ENCODE data around the gene DIAPH1.

The DIAPH1 gene

DNA sequence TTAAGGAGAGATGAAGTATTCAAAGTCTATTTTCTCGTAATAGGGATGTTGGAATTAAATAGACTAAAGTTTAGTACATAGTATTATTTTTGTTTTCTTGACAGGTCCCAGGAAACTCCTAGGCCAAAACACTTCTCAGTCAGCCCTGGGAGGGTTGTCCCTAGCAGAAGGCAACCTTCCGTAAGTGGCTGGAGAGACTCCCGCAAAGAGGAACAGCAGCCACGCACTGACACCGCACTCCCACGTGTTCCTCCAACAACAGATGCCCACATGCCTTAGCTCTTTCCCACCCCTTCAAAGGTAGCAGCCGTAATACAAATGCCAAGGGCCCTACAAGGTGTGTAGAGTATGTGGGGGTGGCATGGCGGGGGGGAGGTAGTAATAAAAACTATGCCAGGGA is 101.5 kb downstream of the DIAPH1 start:
- H3K9me2 ChIP-seq (replicated peaks; ENCODE audit: low read depth, low read length) = no peaks in the 10 kb centered on the region
- H2AFZ ChIP-seq (ENCODE audit: low read length) = no peak overlapping the region
- H3K4me1 ChIP-seq (ENCODE audit: insufficient read depth, low read length, poor library complexity, severe bottlenecking) = no peaks in the 10 kb centered on the region
- H3K9ac ChIP-seq (ENCODE audit: low read depth, low read length, poor library complexity, severe bottlenecking) = no peak overlapping the region
- no peaks in the 10 kb centered on the region for H3K9me3 ChIP-seq (ENCODE audit: insufficient read depth, low read depth, low read length)
- no peaks in the 10 kb centered on the region for H3K79me2 ChIP-seq (ENCODE audit: insufficient read depth, low read length)
- no peak overlapping the region for H3K4me2 ChIP-seq (ENCODE audit: low read depth, low read length, poor library complexity, severe bottlenecking)
- no peaks in the 10 kb centered on the region for H3F3A ChIP-seq (ENCODE audit: low read depth)
- no peak overlapping the region for H3K4me3 ChIP-seq (ENCODE audit: low read length, poor library complexity, severe bottlenecking)
- no peaks in the 10 kb centered on the region for H3K27me3 ChIP-seq (ENCODE audit: insufficient read depth, low read length, poor library complexity, severe bottlenecking)
- no peaks in the 10 kb centered on the region for H4K20me1 ChIP-seq (ENCODE audit: insufficient read depth, low read length, poor library complexity, severe bottlenecking)
- peaks cover 97% of the 10 kb centered on the region; the same call in 1 of the 2 replicates for H3K36me3 ChIP-seq (ENCODE audit: insufficient read depth, low read length)
- TF ChIP-seq, protein P1, sequence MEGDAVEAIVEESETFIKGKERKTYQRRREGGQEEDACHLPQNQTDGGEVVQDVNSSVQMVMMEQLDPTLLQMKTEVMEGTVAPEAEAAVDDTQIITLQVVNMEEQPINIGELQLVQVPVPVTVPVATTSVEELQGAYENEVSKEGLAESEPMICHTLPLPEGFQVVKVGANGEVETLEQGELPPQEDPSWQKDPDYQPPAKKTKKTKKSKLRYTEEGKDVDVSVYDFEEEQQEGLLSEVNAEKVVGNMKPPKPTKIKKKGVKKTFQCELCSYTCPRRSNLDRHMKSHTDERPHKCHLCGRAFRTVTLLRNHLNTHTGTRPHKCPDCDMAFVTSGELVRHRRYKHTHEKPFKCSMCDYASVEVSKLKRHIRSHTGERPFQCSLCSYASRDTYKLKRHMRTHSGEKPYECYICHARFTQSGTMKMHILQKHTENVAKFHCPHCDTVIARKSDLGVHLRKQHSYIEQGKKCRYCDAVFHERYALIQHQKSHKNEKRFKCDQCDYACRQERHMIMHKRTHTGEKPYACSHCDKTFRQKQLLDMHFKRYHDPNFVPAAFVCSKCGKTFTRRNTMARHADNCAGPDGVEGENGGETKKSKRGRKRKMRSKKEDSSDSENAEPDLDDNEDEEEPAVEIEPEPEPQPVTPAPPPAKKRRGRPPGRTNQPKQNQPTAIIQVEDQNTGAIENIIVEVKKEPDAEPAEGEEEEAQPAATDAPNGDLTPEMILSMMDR (conservative IDR thresholded peaks at IDR 0.05; ENCODE audit: low read length) = no peak
- TF ChIP-seq EZH2phosphoT487 (IDR thresholded peaks at IDR 0.05; ENCODE audit: borderline replicate concordance) = no peak

DNA sequence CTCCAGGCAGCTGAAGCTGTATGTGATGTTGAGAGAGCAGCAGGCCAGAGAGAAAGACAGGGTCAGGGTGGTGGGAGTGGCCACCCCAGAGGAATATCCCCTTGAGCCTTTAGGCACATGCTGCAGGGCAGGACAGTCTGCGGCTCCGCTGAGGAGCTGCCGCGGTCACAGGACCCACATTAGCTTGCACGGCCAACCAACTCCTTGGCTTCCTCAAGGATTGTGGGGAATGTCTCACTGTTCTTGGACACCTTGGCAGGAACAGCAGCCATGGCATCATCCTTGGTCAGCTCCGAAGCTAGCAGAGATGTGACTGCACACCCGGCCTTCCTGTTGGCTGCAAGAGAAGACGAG is 102.2 kb downstream of the DIAPH1 start:
- Histone ChIP-seq H4K20me1 (ENCODE audit: insufficient read depth, low read length, poor library complexity, severe bottlenecking) (no peaks in the 10 kb centered on the region), H3K9me2 (replicated peaks; ENCODE audit: low read depth, low read length) (no peaks in the 10 kb centered on the region), H3K27me3 (ENCODE audit: insufficient read depth, low read length, poor library complexity, severe bottlenecking) (no peaks in the 10 kb centered on the region), H3K4me3 (ENCODE audit: low read length, poor library complexity, severe bottlenecking) (no peak overlapping the region), H3K9ac (ENCODE audit: low read depth, low read length, poor library complexity, severe bottlenecking) (no peak overlapping the region), H3K36me3 (ENCODE audit: insufficient read depth, low read length) (peaks cover 91% of the 10 kb centered on the region; the same call in 1 of the 2 replicates), H3F3A (ENCODE audit: low read depth) (no peaks in the 10 kb centered on the region), H3K4me1 (ENCODE audit: insufficient read depth, low read length, poor library complexity, severe bottlenecking) (no peaks in the 10 kb centered on the region), H3K9me3 (ENCODE audit: insufficient read depth, low read depth, low read length) (no peaks in the 10 kb centered on the region), H3K4me2 (ENCODE audit: low read depth, low read length, poor library complexity, severe bottlenecking) (no peak overlapping the region), H3K79me2 (ENCODE audit: insufficient read depth, low read length) (no peaks in the 10 kb centered on the region), H2AFZ (ENCODE audit: low read length) (no peak overlapping the region)
- no peak for TF ChIP-seq EZH2phosphoT487 (IDR thresholded peaks at IDR 0.05; ENCODE audit: borderline replicate concordance)
- TF ChIP-seq, protein P1 (conservative IDR thresholded peaks at IDR 0.05; ENCODE audit: low read length) = no peak

DNA sequence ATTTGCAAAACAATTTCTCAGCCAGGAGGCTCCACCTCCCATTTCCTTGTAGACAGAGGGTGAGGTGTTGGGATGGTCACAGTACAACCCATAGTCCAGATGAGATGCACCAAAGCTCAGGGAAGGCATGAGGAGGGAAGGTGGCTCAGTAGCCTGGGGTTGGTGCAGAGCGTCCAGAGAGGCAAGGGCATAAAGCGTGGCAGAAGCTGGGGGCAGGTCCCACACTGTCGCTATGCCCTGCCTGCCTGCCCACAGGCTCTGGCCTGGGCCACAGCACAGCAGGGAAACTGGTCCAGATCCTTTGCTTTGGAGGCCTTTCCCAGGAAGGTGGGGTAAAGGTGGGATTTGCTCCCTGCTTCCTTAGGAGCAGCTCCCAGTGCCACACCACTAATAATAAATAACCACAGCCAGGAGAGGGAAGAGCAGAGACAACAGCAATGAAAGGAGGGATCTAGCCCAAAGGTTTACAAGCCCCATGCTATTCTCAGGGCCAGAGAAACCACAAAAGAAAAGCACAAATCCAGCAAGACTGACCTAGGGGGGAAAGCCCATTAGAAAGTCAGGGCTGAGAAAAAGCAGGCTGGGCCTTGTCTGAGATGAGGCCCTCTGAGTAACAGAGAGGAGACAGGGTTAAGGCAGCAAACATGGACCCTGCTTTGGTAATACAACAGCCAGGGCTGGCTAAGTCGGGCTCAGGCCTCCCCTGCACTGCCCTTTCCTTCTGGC is 102.7 kb downstream of the DIAPH1 start:
- Histone ChIP-seq H3K4me3 (ENCODE audit: low read length, poor library complexity, severe bottlenecking) (no peak overlapping the region), H3K4me1 (ENCODE audit: insufficient read depth, low read length, poor library complexity, severe bottlenecking) (no peaks in the 10 kb centered on the region), H3K9ac (ENCODE audit: low read depth, low read length, poor library complexity, severe bottlenecking) (no peak overlapping the region), H3K79me2 (ENCODE audit: insufficient read depth, low read length) (no peaks in the 10 kb centered on the region), H3K4me2 (ENCODE audit: low read depth, low read length, poor library complexity, severe bottlenecking) (no peak overlapping the region), H4K20me1 (ENCODE audit: insufficient read depth, low read length, poor library complexity, severe bottlenecking) (no peaks in the 10 kb centered on the region), H3K9me3 (ENCODE audit: insufficient read depth, low read depth, low read length) (no peaks in the 10 kb centered on the region), H3F3A (ENCODE audit: low read depth) (no peaks in the 10 kb centered on the region), H3K36me3 (ENCODE audit: insufficient read depth, low read length) (peaks cover 85% of the 10 kb centered on the region; the same call in 1 of the 2 replicates), H3K9me2 (replicated peaks; ENCODE audit: low read depth, low read length) (no peaks in the 10 kb centered on the region), H2AFZ (ENCODE audit: low read length) (no peak overlapping the region), H3K27me3 (ENCODE audit: insufficient read depth, low read length, poor library complexity, severe bottlenecking) (no peaks in the 10 kb centered on the region)
- TF ChIP-seq, protein P1 (conservative IDR thresholded peaks at IDR 0.05; ENCODE audit: low read length) = no peak
- no peak for TF ChIP-seq EZH2phosphoT487 (IDR thresholded peaks at IDR 0.05; ENCODE audit: borderline replicate concordance)
